WTC11 (cell line): ENCODE results near the gene CTXND2. TPM values are rescaled to one million over a fixed set of nuclear protein-coding genes. Genes with fewer than 3 reads are reported as not detected.

Experiments
- ATAC-seq: fragments of 200-7000 bp; cut with Tn5 transposase; 2 replicates; pipeline ENCODE4 v1.10.0; 2021; ENCODE audit warnings: mild to moderate bottlenecking, moderate library complexity
- CTCF ChIA-PET: fragments of 300-600 bp; sonication (Branson Sonifier 250); formaldehyde crosslinking; loops from one replicate; lab custom pipeline; 2021; ENCODE audit warnings: antibody characterized with exemption; lab: Charles Lee
- POLR2A ChIA-PET: fragments of 350-600 bp; sonication (Branson Sonifier 250); formaldehyde crosslinking; loops from one replicate; lab custom pipeline; 2021; ENCODE audit warnings: antibody characterized with exemption; lab: Charles Lee
- DNase-seq: peaks from one replicate; pipeline ENCODE4 v3.0.0; 2021; ENCODE audit warnings: low spot score
- H3K27ac Mint-ChIP-seq: 2 replicates; pipeline ENCODE4 v1.8.0; 2021; ENCODE audit warnings: mixed read lengths
- H3K27me3 Mint-ChIP-seq: 2 replicates; pipeline ENCODE4 v1.8.0; 2021; ENCODE audit warnings: low read depth, mild to moderate bottlenecking, moderate library complexity, mixed read lengths
- H3K36me3 Mint-ChIP-seq: 2 replicates; pipeline ENCODE4 v1.8.0; 2021; ENCODE audit warnings: mixed read lengths
- H3K4me1 Mint-ChIP-seq: 2 replicates; pipeline ENCODE4 v1.8.0; 2022; ENCODE audit warnings: mixed read lengths
- H3K4me3 Mint-ChIP-seq: 2 replicates; pipeline ENCODE4 v1.8.0; 2021; ENCODE audit warnings: mild to moderate bottlenecking, moderate library complexity, mixed read lengths
- H3K9me3 Mint-ChIP-seq: 2 replicates; pipeline ENCODE4 v1.8.0; 2021; ENCODE audit warnings: mixed read lengths
- ATF1 ChIP-seq: sonication (generic); formaldehyde crosslinking; IDR thresholded peaks from 2 replicates; pipeline ENCODE4 v1.8.1; 2023; ENCODE audit warnings: mild to moderate bottlenecking, moderate library complexity, missing genetic modification reagents
- FOXK1 ChIP-seq: sonication (generic); formaldehyde crosslinking; IDR thresholded peaks from 2 replicates; pipeline ENCODE4 v1.8.0; 2022; ENCODE audit warnings: mild to moderate bottlenecking, moderate library complexity, missing genetic modification reagents
- FOXP1 ChIP-seq: sonication (generic); formaldehyde crosslinking; IDR thresholded peaks from 2 replicates; pipeline ENCODE4 v1.8.0; 2022; ENCODE audit warnings: missing genetic modification reagents, mild to moderate bottlenecking, moderate library complexity, borderline replicate concordance
- RORB ChIP-seq: fragments of 250-450 bp; sonication (Bioruptor Pico); IDR thresholded peaks from 2 replicates; pipeline ENCODE4 v1.9.0; 2021; ENCODE audit warnings: mild to moderate bottlenecking
- SOX15 ChIP-seq: fragments of 250-450 bp; sonication (Bioruptor Pico); IDR thresholded peaks from 2 replicates; pipeline ENCODE4 v1.9.0; 2021; ENCODE audit warnings: mild to moderate bottlenecking
- TEAD1 ChIP-seq: sonication (generic); formaldehyde crosslinking; IDR thresholded peaks from 2 replicates; pipeline ENCODE4 v1.8.0; 2022; ENCODE audit warnings: mild to moderate bottlenecking, missing genetic modification reagents
- TP53 ChIP-seq: sonication (generic); formaldehyde crosslinking; IDR thresholded peaks from 2 replicates; pipeline ENCODE4 v1.8.1; 2023; ENCODE audit warnings: mild to moderate bottlenecking, missing genetic modification reagents
- ZNF232 ChIP-seq: sonication (generic); formaldehyde crosslinking; IDR thresholded peaks from 2 replicates; pipeline ENCODE4 v1.8.0; 2022; ENCODE audit warnings: mild to moderate bottlenecking, missing genetic modification reagents
- ZNF263 ChIP-seq: sonication (generic); formaldehyde crosslinking; IDR thresholded peaks from 2 replicates; pipeline ENCODE4 v1.8.1; 2022; ENCODE audit warnings: low read depth, mild to moderate bottlenecking, moderate library complexity, missing genetic modification reagents
- ZNF396 ChIP-seq: fragments of 250-450 bp; sonication (Bioruptor Pico); IDR thresholded peaks from 2 replicates; pipeline ENCODE4 v1.8.0; 2021; ENCODE audit warnings: mild to moderate bottlenecking, moderate library complexity, borderline replicate concordance
- total RNA-seq: library from RNA; stranded (reverse); gene quantifications from 3 replicates; pipeline ENCODE4 v1.2.3, GENCODE V29; 2021
- TF ChIP-seq, protein P1 (sequence below): sonication (generic); formaldehyde crosslinking; IDR thresholded peaks from 2 replicates; pipeline ENCODE4 v1.8.1; 2022; ENCODE audit warnings: low read depth, mild to moderate bottlenecking, moderate library complexity, missing genetic modification reagents, borderline replicate concordance
- TF ChIP-seq, protein P2 (sequence below): sonication (generic); formaldehyde crosslinking; IDR thresholded peaks from 2 replicates; pipeline ENCODE4 v1.8.0; 2023; ENCODE audit warnings: missing genetic modification reagents
- TF ChIP-seq, protein P3 (sequence below): sonication (generic); formaldehyde crosslinking; IDR thresholded peaks from 2 replicates; pipeline ENCODE4 v1.8.1; 2023; ENCODE audit warnings: mild to moderate bottlenecking, missing genetic modification reagents
- TF ChIP-seq, protein P4 (sequence below): fragments of 250-450 bp; sonication (Bioruptor Pico); conservative IDR thresholded peaks from 2 replicates; pipeline ENCODE4 v1.9.0; 2021; ENCODE audit warnings: mild to moderate bottlenecking
- TF ChIP-seq, protein P5 (sequence below): fragments of 250-450 bp; sonication (Bioruptor Pico); IDR thresholded peaks from 2 replicates; pipeline ENCODE4 v2.1.2; 2022; ENCODE audit warnings: mild to moderate bottlenecking, moderate library complexity
- TF ChIP-seq, protein P6 (sequence below): sonication (generic); formaldehyde crosslinking; IDR thresholded peaks from 2 replicates; pipeline ENCODE4 v1.8.1; 2023; ENCODE audit warnings: mild to moderate bottlenecking, missing genetic modification reagents, borderline replicate concordance

CTXND2 gene
- total RNA-seq, 1 experiment from 2014 or later = not detected

DNA sequence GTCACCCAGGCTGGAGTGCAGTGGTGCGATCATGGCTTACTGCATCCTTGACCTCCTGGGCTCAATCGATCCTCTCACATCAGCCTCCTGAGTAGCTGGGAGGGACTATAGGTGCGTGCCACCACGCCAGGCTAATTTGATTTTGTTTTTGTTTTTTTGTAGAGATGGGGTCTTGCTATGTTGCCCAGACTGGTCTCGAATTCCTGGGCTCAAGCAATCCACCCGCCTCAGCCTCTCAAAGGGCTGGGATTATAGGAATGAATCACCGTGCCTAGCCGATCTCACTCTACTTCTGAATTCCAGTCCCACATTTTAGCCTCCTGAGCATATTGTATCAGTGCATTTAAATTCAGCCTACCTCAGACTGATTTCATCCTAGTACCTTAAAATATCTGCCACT, 1.8 kb downstream of the CTXND2 start (continued):
- TF ChIP-seq TEAD1 = no peak
- TF ChIP-seq, protein P1, sequence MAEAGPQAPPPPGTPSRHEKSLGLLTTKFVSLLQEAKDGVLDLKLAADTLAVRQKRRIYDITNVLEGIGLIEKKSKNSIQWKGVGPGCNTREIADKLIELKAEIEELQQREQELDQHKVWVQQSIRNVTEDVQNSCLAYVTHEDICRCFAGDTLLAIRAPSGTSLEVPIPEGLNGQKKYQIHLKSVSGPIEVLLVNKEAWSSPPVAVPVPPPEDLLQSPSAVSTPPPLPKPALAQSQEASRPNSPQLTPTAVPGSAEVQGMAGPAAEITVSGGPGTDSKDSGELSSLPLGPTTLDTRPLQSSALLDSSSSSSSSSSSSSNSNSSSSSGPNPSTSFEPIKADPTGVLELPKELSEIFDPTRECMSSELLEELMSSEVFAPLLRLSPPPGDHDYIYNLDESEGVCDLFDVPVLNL = no peak
- TF ChIP-seq FOXK1 (CRISPR knock-in tag) = no peak
- TF ChIP-seq, protein P2, sequence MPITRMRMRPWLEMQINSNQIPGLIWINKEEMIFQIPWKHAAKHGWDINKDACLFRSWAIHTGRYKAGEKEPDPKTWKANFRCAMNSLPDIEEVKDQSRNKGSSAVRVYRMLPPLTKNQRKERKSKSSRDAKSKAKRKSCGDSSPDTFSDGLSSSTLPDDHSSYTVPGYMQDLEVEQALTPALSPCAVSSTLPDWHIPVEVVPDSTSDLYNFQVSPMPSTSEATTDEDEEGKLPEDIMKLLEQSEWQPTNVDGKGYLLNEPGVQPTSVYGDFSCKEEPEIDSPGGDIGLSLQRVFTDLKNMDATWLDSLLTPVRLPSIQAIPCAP (CRISPR knock-in tag) = no peak
- TF ChIP-seq, protein P3, sequence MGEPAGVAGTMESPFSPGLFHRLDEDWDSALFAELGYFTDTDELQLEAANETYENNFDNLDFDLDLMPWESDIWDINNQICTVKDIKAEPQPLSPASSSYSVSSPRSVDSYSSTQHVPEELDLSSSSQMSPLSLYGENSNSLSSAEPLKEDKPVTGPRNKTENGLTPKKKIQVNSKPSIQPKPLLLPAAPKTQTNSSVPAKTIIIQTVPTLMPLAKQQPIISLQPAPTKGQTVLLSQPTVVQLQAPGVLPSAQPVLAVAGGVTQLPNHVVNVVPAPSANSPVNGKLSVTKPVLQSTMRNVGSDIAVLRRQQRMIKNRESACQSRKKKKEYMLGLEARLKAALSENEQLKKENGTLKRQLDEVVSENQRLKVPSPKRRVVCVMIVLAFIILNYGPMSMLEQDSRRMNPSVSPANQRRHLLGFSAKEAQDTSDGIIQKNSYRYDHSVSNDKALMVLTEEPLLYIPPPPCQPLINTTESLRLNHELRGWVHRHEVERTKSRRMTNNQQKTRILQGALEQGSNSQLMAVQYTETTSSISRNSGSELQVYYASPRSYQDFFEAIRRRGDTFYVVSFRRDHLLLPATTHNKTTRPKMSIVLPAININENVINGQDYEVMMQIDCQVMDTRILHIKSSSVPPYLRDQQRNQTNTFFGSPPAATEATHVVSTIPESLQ = no peak
- TF ChIP-seq, protein P4, sequence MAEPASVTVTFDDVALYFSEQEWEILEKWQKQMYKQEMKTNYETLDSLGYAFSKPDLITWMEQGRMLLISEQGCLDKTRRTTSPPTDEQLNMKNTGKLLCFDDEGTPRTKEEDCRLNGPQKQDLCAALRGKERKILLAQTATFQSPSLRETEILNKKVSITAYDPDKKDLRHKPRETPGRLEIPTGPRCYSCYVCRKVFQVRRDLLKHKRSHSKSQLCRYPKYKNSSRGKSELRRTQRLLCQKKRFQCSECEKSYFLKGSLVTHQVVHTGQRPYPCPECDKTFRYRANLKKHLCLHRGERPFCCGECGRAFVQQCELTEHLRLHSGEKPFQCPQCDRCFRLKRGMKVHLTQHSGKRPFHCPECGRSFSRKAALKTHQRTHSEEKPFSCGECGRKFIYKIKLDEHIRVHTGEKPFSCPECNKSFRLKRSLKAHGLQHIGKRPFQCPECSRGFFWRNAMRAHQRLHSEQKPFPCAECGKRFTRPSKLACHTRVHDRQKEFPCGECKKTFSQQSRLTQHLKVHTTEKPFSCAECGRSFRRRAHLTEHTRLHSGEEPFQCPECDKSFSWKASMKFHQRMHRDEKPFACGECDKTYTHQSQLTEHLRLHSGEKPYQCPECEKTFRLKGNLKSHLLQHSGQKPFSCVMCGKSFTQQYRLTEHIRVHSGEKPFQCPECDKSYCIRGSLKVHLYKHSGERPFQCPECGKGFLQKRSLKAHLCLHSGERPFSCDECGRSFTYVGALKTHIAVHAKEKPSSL (CRISPR knock-in tag) = no peak

DNA sequence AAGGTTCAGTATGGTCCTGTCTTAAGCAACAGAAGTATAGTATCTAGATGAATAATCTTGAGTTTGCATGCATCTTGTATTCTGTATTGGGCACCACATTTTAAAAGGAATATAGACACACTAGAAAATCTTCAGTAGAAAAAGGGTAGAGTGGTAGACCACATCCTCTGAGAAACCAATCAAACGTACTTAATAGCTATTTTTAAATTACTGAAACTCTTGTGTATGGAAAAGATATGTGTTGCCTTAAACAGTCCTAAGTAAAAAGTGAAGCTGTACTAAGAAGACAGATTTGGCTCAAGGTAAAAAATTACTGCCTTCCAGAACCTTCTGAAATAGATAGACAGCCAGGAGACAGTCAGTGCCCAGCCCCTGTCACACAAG, 3.1 kb downstream of the CTXND2 start:
- H3K27ac Mint-ChIP-seq = no peak overlapping the region
- H3K9me3 Mint-ChIP-seq = no peaks in the 10 kb centered on the region

More for the DNA sequence above, 3.1 kb downstream of the CTXND2 start:
- Mint-ChIP-seq H3K36me3 (no peaks in the 10 kb centered on the region), H3K27me3 (no peaks in the 10 kb centered on the region), H3K4me3 (no peak overlapping the region), H3K4me1 (0 out of 2 replicates have a peak, but pooled peaks cover 4% of the 10 kb centered on the region)
- ChIA-PET POLR2A (no interaction called here), CTCF (no interaction called here)
- no peak for ATAC-seq
- no peak for DNase-seq
- no peak for TF ChIP-seq SOX15 (CRISPR knock-in tag)
- TF ChIP-seq ATF1 (CRISPR knock-in tag) = no peak
- TF ChIP-seq RORB = no peak
- TF ChIP-seq ZNF232 (CRISPR knock-in tag) = no peak
- TF ChIP-seq ZNF396 = no peak
- TF ChIP-seq, protein P5, sequence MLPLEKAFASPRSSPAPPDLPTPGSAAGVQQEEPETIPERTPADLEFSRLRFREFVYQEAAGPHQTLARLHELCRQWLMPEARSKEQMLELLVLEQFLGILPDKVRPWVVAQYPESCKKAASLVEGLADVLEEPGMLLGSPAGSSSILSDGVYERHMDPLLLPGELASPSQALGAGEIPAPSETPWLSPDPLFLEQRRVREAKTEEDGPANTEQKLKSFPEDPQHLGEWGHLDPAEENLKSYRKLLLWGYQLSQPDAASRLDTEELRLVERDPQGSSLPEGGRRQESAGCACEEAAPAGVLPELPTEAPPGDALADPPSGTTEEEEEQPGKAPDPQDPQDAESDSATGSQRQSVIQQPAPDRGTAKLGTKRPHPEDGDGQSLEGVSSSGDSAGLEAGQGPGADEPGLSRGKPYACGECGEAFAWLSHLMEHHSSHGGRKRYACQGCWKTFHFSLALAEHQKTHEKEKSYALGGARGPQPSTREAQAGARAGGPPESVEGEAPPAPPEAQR (CRISPR knock-in tag) = no peak
- TF ChIP-seq FOXP1 (CRISPR knock-in tag) = no peak
- no peak for TF ChIP-seq ZNF263 (CRISPR knock-in tag)
- TF ChIP-seq, protein P6, sequence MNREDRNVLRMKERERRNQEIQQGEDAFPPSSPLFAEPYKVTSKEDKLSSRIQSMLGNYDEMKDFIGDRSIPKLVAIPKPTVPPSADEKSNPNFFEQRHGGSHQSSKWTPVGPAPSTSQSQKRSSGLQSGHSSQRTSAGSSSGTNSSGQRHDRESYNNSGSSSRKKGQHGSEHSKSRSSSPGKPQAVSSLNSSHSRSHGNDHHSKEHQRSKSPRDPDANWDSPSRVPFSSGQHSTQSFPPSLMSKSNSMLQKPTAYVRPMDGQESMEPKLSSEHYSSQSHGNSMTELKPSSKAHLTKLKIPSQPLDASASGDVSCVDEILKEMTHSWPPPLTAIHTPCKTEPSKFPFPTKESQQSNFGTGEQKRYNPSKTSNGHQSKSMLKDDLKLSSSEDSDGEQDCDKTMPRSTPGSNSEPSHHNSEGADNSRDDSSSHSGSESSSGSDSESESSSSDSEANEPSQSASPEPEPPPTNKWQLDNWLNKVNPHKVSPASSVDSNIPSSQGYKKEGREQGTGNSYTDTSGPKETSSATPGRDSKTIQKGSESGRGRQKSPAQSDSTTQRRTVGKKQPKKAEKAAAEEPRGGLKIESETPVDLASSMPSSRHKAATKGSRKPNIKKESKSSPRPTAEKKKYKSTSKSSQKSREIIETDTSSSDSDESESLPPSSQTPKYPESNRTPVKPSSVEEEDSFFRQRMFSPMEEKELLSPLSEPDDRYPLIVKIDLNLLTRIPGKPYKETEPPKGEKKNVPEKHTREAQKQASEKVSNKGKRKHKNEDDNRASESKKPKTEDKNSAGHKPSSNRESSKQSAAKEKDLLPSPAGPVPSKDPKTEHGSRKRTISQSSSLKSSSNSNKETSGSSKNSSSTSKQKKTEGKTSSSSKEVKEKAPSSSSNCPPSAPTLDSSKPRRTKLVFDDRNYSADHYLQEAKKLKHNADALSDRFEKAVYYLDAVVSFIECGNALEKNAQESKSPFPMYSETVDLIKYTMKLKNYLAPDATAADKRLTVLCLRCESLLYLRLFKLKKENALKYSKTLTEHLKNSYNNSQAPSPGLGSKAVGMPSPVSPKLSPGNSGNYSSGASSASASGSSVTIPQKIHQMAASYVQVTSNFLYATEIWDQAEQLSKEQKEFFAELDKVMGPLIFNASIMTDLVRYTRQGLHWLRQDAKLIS = no peak
- TF ChIP-seq TP53 (CRISPR knock-in tag) = no peak
